Liver (tissue), 3 donors: ENCODE measurements around the gene ELP4.

Source experiments
- FOXA1 ChIP-seq: IDR thresholded peaks from 2 replicates; pipeline ENCODE4 v1.6.1; 2016; ENCODE audit warnings: antibody characterized with exemption
- GABPA ChIP-seq, 2 donors: IDR thresholded peaks in 1 of 2; conservative IDR thresholded peaks in 1 of 2; 2 replicates each; pipeline ENCODE4 v1.6.1; 2016; ENCODE audit warnings: antibody characterized with exemption in 2 of 2, mild to moderate bottlenecking in 1 of 2, moderate library complexity in 1 of 2
- JUND ChIP-seq, 2 donors: IDR thresholded peaks; 2 replicates each; pipeline ENCODE4 v1.6.1; 2016; ENCODE audit warnings: antibody characterized with exemption in 2 of 2
- RAD21 ChIP-seq, 2 donors: IDR thresholded peaks; 2 replicates each; pipeline ENCODE4 v1.6.1; 2016; ENCODE audit warnings: antibody characterized with exemption in 2 of 2, mild to moderate bottlenecking in 2 of 2
- REST ChIP-seq: IDR thresholded peaks from 2 replicates; pipeline ENCODE4 v1.6.1; 2016; ENCODE audit warnings: antibody characterized with exemption, mild to moderate bottlenecking
- RXRA ChIP-seq, 2 donors: IDR thresholded peaks; 2 replicates each; pipeline ENCODE4 v1.6.1; 2017 to 2018; ENCODE audit warnings: antibody characterized with exemption in 2 of 2, mild to moderate bottlenecking in 1 of 2
- SP1 ChIP-seq: IDR thresholded peaks from 2 replicates; pipeline ENCODE4 v1.6.1; 2018; ENCODE audit warnings: antibody characterized with exemption, mild to moderate bottlenecking
- TAF1 ChIP-seq: conservative IDR thresholded peaks from 2 replicates; pipeline ENCODE4 v1.6.1; 2016; ENCODE audit warnings: antibody characterized with exemption, mild to moderate bottlenecking
- YY1 ChIP-seq: IDR thresholded peaks from 2 replicates; pipeline ENCODE4 v1.6.1; 2016; ENCODE audit warnings: antibody characterized with exemption, mild to moderate bottlenecking
- TF ChIP-seq, protein P1 (sequence below): IDR thresholded peaks from 2 replicates; pipeline ENCODE4 v1.6.1; 2016; ENCODE audit warnings: antibody characterized with exemption
- TF ChIP-seq, protein P2 (sequence below): fragments of 150-350 bp; IDR thresholded peaks from 2 replicates; pipeline ENCODE4 v1.5.1; 2017; ENCODE audit warnings: improper control_type of control experiment, low read depth, low read length; ENCODE audit not compliant: missing input control
- TF ChIP-seq, protein P3 (sequence below): IDR thresholded peaks from 2 replicates; pipeline ENCODE4 v1.6.1; 2016; ENCODE audit warnings: antibody characterized with exemption
- donor health status: healthy.
- donor health status: healthy.

GRCh38 chr11:31640611-31641010 is 131.0 kb downstream of the ELP4 start:
- TF ChIP-seq TAF1 (no peak), GABPA (IDR thresholded peaks at IDR 0.05 in 1 of 2, conservative IDR thresholded peaks at IDR 0.05 in 1 of 2) (no peak), RAD21 (IDR thresholded peaks at IDR 0.05) (peak in 1 of 2 donors; percentile 23), YY1 (peak; percentile 42), JUND (IDR thresholded peaks at IDR 0.05) (no peak), RXRA (IDR thresholded peaks at IDR 0.05) (no peak), FOXA1 (no peak), SP1 (no peak), REST (no peak)
- TF ChIP-seq, protein P1, sequence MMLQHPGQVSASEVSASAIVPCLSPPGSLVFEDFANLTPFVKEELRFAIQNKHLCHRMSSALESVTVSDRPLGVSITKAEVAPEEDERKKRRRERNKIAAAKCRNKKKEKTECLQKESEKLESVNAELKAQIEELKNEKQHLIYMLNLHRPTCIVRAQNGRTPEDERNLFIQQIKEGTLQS: no peak
- TF ChIP-seq, protein P2, sequence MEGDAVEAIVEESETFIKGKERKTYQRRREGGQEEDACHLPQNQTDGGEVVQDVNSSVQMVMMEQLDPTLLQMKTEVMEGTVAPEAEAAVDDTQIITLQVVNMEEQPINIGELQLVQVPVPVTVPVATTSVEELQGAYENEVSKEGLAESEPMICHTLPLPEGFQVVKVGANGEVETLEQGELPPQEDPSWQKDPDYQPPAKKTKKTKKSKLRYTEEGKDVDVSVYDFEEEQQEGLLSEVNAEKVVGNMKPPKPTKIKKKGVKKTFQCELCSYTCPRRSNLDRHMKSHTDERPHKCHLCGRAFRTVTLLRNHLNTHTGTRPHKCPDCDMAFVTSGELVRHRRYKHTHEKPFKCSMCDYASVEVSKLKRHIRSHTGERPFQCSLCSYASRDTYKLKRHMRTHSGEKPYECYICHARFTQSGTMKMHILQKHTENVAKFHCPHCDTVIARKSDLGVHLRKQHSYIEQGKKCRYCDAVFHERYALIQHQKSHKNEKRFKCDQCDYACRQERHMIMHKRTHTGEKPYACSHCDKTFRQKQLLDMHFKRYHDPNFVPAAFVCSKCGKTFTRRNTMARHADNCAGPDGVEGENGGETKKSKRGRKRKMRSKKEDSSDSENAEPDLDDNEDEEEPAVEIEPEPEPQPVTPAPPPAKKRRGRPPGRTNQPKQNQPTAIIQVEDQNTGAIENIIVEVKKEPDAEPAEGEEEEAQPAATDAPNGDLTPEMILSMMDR: no peak
- TF ChIP-seq, protein P3, sequence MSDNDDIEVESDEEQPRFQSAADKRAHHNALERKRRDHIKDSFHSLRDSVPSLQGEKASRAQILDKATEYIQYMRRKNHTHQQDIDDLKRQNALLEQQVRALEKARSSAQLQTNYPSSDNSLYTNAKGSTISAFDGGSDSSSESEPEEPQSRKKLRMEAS: no peak
